H1 (cell line): ENCODE results near the gene NIPAL1.

ENCODE experiments used
- EGR1 ChIP-seq: IDR thresholded peaks from 2 replicates; pipeline ENCODE4 v1.6.1; 2011; ENCODE audit warnings: low read depth, low read length, borderline replicate concordance
- EZH2 ChIP-seq: fragments of 200-600 bp; sonication (generic); IDR thresholded peaks from 2 replicates; pipeline ENCODE4 v1.7.1; 2012; ENCODE audit warnings: low read depth, mild to moderate bottlenecking, moderate library complexity, low read length, inconsistent platforms; ENCODE audit not compliant: severe bottlenecking
- JUND ChIP-seq: IDR thresholded peaks from 2 replicates; pipeline ENCODE4 v1.6.1; 2011; ENCODE audit warnings: mild to moderate bottlenecking, improper control_type of control experiment, low read length
- TF ChIP-seq, protein P1 (sequence below), 3 experiments: IDR thresholded peaks; 1 replicate in 2 of 3; 2 replicates in 1 of 3; pipeline versions ENCODE4 v1.5.1 to v1.6.1; 2011; ENCODE audit warnings: low read length in 3 of 3, mild to moderate bottlenecking in 3 of 3, inconsistent platforms in 2 of 3, low read depth in 1 of 3, moderate library complexity in 1 of 3; ENCODE audit not compliant: insufficient read depth in 1 of 3; ENCODE audit errors: control extremely low read depth in 1 of 3
- TF ChIP-seq, protein P2 (sequence below): IDR thresholded peaks from 2 replicates; pipeline ENCODE4 v1.6.1; 2012; ENCODE audit warnings: inconsistent platforms

DNA sequence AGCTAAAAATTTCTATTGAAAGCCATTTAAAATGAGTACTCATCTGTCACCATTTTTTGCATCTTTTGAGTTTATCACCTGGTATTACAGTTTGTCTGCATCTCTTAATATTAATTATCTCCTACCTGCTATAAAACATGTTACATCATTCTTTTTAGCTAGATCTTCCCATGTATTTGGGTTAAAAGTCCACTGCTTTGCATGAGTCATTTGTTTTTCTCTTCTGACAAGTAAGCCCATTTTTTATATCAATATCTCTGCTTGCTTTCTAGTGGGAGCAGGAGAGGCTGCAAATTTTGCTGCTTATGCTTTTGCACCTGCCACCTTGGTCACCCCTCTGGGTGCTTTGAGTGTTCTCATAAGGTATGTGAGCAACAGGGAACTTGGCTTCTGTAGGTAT is 16.1 kb downstream of the NIPAL1 start:
- TF ChIP-seq, protein P1, sequence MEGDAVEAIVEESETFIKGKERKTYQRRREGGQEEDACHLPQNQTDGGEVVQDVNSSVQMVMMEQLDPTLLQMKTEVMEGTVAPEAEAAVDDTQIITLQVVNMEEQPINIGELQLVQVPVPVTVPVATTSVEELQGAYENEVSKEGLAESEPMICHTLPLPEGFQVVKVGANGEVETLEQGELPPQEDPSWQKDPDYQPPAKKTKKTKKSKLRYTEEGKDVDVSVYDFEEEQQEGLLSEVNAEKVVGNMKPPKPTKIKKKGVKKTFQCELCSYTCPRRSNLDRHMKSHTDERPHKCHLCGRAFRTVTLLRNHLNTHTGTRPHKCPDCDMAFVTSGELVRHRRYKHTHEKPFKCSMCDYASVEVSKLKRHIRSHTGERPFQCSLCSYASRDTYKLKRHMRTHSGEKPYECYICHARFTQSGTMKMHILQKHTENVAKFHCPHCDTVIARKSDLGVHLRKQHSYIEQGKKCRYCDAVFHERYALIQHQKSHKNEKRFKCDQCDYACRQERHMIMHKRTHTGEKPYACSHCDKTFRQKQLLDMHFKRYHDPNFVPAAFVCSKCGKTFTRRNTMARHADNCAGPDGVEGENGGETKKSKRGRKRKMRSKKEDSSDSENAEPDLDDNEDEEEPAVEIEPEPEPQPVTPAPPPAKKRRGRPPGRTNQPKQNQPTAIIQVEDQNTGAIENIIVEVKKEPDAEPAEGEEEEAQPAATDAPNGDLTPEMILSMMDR (IDR thresholded peaks at IDR 0.05; ENCODE audit: control extremely low read depth in 1 of 3, insufficient read depth in 1 of 3, low read depth in 1 of 3, low read length in 3 of 3): no peak
- TF ChIP-seq EGR1 (no peak), EZH2 (no peak), JUND (no peak)
- TF ChIP-seq, protein P2, sequence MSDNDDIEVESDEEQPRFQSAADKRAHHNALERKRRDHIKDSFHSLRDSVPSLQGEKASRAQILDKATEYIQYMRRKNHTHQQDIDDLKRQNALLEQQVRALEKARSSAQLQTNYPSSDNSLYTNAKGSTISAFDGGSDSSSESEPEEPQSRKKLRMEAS: no peak
